Activated T-helper 17 cell treated with anti-CD3 and anti-CD28 coated beads, Interleukin-2, amount 50 U/mL, for 72 hours (primary cell): ENCODE measurements around the gene ZNF521. TPM values are rescaled to one million over a fixed set of nuclear protein-coding genes. Genes with fewer than 3 reads are reported as not detected.
"Not testable (repeated sequence)": the region's sequence is repeated elsewhere in the genome, so short reads cannot be mapped to it uniquely, and the experiment has no call there.

Experiments used
- ATAC-seq: fragments of 150-1000 bp; cut with Tn5 transposase; replicated peaks from 2 replicates; pipeline ENCODE4 v1.10.0; 2021; ENCODE audit warnings: mild to moderate bottlenecking, moderate library complexity
- H3K27ac Mint-ChIP-seq: one replicate; pipeline ENCODE4 v1.8.0; 2022; ENCODE audit warnings: mixed read lengths
- H3K27me3 Mint-ChIP-seq: one replicate; pipeline ENCODE4 v1.8.0; 2022; ENCODE audit warnings: mixed read lengths
- H3K36me3 Mint-ChIP-seq: one replicate; pipeline ENCODE4 v1.8.0; 2022; ENCODE audit warnings: low read depth, mild to moderate bottlenecking, mixed read lengths
- H3K4me1 Mint-ChIP-seq: one replicate; pipeline ENCODE4 v1.8.0; 2022; ENCODE audit warnings: mixed read lengths
- H3K4me3 Mint-ChIP-seq: one replicate; pipeline ENCODE4 v1.8.0; 2022; ENCODE audit warnings: mild to moderate bottlenecking, mixed read lengths
- H3K9me3 Mint-ChIP-seq: one replicate; pipeline ENCODE4 v1.8.0; 2022; ENCODE audit warnings: mixed read lengths
- total RNA-seq, 2 donors: library from RNA; stranded (reverse); gene quantifications; one replicate each; pipeline ENCODE4 v1.2.3, GENCODE V29; 2022

Gene ZNF521
- total RNA-seq, 2 donors from 2014 or later: not detected

DNA sequence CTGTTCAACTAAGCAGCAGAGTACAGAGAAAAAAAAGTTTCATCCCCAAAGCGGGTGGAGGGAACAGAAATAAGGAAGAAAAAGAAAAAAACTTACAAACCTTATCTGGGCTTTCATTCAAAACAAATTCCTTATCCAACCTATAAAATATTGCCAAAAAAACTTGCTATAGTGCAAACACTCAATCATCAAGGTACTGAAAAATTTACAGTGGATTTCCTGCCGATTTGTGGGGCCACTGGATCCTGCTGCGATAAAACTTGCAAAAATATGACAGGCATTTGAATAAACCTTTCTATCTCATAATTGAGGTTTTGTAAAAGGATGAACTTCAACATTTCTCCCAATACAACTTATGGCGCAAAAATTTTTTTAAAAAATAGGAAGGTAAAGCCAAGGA is 77.0 kb downstream of the ZNF521 start:
- no peak overlapping the region for H3K4me3 Mint-ChIP-seq
- H3K4me1 Mint-ChIP-seq: no peaks in the 10 kb centered on the region
- no peaks in the 10 kb centered on the region for H3K9me3 Mint-ChIP-seq
- ATAC-seq: no peak
- H3K36me3 Mint-ChIP-seq: no peaks in the 10 kb centered on the region
- H3K27ac Mint-ChIP-seq: no peak overlapping the region
- no peaks in the 10 kb centered on the region for H3K27me3 Mint-ChIP-seq

DNA sequence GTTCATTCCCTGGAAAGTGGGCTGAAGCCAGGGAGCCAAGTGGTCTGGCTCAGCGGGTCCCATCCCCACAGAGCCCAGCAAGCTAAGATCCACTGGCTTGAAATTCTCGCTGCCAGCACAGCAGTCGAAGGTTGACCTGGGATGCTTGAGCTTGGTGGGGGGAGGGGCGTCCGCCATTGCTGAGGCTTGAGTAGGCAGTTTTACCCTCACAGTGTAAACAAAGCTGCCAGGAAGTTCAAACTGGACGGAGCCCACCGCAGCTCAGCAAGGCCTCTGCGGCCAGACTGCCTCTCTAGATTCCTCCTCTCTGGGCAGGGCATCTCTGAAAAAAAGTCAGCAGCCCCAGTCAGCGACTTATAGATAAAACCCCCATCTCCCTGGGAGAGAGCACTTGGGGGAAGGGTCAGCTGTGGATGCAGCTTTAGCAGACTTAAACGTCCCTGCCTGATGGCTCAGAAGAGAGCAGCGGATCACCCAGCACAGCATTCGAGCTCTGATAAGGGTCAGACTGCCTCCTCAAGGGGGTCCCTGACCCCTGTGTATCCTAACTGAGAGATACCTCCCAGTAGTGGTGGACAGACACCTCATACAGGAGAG is 84.9 kb downstream of the ZNF521 start:
- H3K4me3 Mint-ChIP-seq, H3K4me1 Mint-ChIP-seq, ATAC-seq, H3K27ac Mint-ChIP-seq, H3K27me3 Mint-ChIP-seq, H3K36me3 Mint-ChIP-seq: not testable (repeated sequence)
- H3K9me3 Mint-ChIP-seq: peaks cover 11% of the 10 kb centered on the region

DNA sequence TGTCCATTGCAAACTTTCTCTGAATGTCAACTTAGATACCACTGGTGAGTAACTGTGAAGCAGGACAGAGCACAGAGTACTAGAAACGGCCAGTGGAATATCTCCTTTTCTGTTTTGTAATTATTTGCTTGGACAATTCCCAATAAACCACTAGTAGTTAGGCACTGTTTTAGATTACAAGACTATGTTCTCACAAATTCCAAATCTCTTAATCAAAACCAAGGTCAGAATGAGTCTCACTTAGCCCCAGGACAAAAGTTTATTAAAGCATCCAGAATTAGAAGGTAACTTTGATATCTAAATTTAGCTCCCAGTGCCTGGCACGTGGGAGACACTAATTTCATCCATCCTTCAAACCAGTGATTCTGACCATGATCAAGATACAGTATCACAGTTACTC is 89.0 kb downstream of the ZNF521 start:
- no peak overlapping the region for H3K4me3 Mint-ChIP-seq
- H3K36me3 Mint-ChIP-seq: no peaks in the 10 kb centered on the region
- H3K4me1 Mint-ChIP-seq: no peaks in the 10 kb centered on the region
- no peak overlapping the region for H3K27ac Mint-ChIP-seq
- ATAC-seq: no peak
- H3K9me3 Mint-ChIP-seq: peaks cover 7% of the 10 kb centered on the region
- no peaks in the 10 kb centered on the region for H3K27me3 Mint-ChIP-seq

DNA sequence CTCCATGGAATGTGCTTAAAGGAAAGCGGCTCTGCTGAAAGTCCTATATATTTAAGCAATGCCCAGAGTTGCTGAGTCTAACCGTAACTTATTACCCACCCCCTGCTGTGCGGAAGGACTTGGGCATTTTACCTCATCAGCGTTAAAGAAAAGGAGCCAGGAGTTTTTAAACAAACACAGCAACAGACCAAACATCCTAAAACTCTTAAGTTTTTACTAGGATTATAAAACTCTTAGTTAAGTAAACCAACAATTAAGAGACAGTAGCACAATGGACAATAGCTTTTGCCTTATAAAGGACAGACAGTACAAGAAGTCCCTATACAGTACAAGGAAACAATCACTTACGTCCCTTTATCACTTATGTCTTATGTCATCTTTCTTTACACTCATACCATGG is 90.2 kb downstream of the ZNF521 start:
- H3K4me3 Mint-ChIP-seq: no peak overlapping the region
- no peak for ATAC-seq
- H3K36me3 Mint-ChIP-seq: no peaks in the 10 kb centered on the region
- peaks cover 6% of the 10 kb centered on the region for H3K9me3 Mint-ChIP-seq
- H3K27me3 Mint-ChIP-seq: no peaks in the 10 kb centered on the region
- H3K27ac Mint-ChIP-seq: no peak overlapping the region
- no peaks in the 10 kb centered on the region for H3K4me1 Mint-ChIP-seq

DNA sequence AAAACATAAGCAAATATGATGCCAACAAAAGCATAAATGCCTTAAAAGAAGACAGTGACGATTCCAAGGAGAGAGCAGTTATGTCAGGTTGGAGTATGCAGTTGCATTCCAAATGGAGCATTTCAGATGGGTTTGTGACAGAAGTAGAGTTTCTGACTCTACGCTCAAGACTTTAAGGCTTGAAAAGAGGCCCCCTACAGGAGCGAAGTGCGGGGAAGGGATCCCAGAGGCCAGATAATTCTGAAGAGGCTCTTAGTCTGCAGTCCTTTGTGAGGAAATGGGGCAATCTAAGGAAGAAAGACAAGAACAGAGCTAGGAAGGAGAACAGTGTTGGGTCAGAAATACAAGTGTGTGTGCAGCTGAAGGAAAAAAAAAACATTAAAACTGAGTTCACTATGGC is 95.5 kb downstream of the ZNF521 start:
- Mint-ChIP-seq H3K9me3 (peaks cover 10% of the 10 kb centered on the region), H3K4me1 (no peaks in the 10 kb centered on the region), H3K27ac (no peak overlapping the region), H3K27me3 (no peaks in the 10 kb centered on the region), H3K36me3 (no peaks in the 10 kb centered on the region), H3K4me3 (no peak overlapping the region)
- ATAC-seq: no peak

DNA sequence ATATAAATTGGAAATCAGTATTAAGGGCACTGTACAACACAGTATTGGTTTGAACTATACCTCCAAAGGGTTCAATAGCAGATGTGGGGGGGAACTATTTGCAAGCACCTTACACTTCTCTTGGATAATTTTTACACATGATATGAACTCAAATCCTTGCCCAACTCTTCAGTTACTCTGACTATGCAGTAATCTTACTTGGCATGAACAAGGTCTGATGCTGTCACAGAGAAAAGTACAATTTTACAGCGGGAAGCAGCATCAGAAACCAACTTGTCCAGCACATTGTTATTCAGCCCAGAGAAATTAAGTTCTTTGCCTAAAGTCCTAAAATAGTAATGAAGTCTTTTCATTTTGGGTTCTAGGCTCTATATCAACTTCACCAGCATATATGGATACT is 98.2 kb downstream of the ZNF521 start:
- Mint-ChIP-seq H3K27me3 (peaks cover 4% of the 10 kb centered on the region), H3K36me3 (no peaks in the 10 kb centered on the region), H3K4me3 (no peak overlapping the region), H3K9me3 (peaks cover 5% of the 10 kb centered on the region), H3K27ac (no peak overlapping the region), H3K4me1 (no peaks in the 10 kb centered on the region)
- no peak for ATAC-seq

DNA sequence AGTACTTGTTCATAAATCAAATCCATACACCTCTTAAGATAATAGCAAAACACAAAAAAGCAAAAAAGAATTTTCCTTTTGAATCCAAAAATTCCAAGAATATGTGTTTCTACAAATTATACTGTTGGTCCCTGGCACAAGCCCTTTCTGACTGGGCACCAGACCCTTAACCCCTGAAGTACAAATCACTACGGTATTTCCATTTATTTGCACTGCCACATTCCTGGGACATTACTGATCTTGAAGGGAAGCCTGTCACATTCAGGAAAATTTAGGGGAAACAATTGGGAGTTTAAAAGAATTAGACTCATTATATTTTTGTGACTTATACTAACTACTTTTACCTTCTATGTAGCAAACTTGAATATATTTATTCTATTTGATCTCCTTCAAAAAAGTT is 98.8 kb downstream of the ZNF521 start:
- H3K9me3 Mint-ChIP-seq: peaks cover 5% of the 10 kb centered on the region
- no peak for ATAC-seq

DNA sequence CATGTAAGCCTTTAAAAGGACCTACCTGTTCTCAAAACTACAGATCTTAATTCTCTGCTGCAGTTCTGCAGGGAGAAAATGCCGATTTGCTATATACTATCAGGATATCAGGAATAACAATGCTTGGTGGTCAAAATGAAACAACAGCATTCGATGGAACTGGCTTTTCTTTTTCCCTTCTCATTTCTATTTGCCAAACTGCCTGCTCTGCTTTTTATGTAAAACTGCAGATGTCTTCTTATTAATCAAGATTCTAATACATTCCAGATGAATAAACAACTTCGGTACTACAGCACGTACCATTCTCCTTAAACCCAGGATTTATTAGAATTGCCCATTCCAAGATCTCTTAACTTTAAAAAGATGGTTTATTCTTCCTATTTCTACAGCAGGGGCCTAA is 100.9 kb downstream of the ZNF521 start:
- no peak for ATAC-seq
- H3K27ac Mint-ChIP-seq: no peak overlapping the region
- H3K36me3 Mint-ChIP-seq: no peaks in the 10 kb centered on the region
- H3K4me3 Mint-ChIP-seq: no peak overlapping the region
- H3K4me1 Mint-ChIP-seq: no peaks in the 10 kb centered on the region
- H3K27me3 Mint-ChIP-seq: peaks cover 8% of the 10 kb centered on the region
- peaks cover 6% of the 10 kb centered on the region for H3K9me3 Mint-ChIP-seq

More for the DNA sequence above, 98.8 kb downstream of the ZNF521 start:
- Mint-ChIP-seq H3K27ac (no peak overlapping the region), H3K36me3 (no peaks in the 10 kb centered on the region), H3K27me3 (peaks cover 4% of the 10 kb centered on the region), H3K4me3 (no peak overlapping the region), H3K4me1 (no peaks in the 10 kb centered on the region)

DNA sequence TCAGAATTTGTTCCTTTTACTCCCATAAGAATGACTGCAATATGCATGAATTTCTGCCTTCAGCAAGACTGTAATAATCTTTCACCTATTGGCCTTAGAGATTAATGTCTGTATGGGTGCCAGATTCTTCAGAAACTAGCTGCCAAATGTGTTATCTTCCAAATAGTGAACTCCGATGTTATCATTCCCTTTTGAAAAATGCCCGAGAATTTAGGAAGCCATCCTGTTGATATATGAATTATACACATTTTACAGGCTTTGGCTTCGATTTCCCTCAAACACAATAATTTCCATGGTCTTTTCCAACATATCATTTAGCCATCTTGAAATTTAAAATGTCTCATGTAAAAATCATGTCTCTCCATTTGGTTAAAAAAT is 101.5 kb downstream of the ZNF521 start:
- no peak overlapping the region for H3K4me3 Mint-ChIP-seq
- no peaks in the 10 kb centered on the region for H3K36me3 Mint-ChIP-seq
- no peak overlapping the region for H3K27ac Mint-ChIP-seq
- no peak for ATAC-seq
- H3K9me3 Mint-ChIP-seq: peaks cover 6% of the 10 kb centered on the region
- peaks cover 8% of the 10 kb centered on the region for H3K27me3 Mint-ChIP-seq
- H3K4me1 Mint-ChIP-seq: no peaks in the 10 kb centered on the region

DNA sequence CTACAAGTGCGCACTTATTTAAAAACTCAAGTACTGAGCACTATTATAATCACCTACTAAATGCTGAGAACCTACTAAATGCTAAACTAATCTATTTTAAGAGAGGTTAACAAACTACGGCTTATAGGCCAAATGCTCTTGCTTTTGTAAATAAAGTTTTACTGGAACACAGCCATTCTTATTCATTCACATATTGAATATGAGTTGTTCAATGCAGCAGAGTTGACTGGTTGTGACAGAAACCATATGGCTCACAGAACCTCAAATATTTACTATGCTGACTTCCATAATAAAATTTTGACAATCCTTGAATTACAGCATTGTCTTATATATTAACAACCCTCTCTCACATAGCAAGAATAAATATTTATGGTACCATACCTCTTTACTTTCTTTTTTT is 103.2 kb downstream of the ZNF521 start:
- Mint-ChIP-seq H3K4me1 (no peaks in the 10 kb centered on the region), H3K27me3 (peaks cover 8% of the 10 kb centered on the region), H3K36me3 (no peaks in the 10 kb centered on the region), H3K9me3 (peaks cover 6% of the 10 kb centered on the region), H3K4me3 (no peak overlapping the region), H3K27ac (no peak overlapping the region)
- ATAC-seq: no peak

DNA sequence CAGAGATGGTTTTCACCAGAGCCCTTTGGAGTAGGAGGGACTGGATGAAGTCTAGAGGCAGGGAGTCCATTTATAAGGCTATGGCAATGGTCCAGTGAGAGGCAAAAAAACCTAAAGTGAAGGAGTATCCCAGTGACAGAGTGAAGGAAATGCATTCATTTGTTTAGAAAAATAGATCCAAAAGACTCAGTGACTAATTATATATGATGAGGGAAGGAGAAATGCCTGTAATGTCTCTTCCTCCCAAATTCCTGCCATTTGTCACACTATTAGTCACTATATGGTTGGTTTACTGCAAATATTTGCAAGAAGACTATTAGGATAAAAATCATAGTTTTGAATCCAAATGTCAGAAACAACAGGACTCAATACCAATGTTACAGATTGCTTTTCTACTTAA is 104.2 kb downstream of the ZNF521 start:
- H3K9me3 Mint-ChIP-seq: peaks cover 6% of the 10 kb centered on the region
- H3K27me3 Mint-ChIP-seq: peaks cover 8% of the 10 kb centered on the region
- ATAC-seq: no peak
- H3K27ac Mint-ChIP-seq: no peak overlapping the region
- H3K36me3 Mint-ChIP-seq: no peaks in the 10 kb centered on the region
- H3K4me3 Mint-ChIP-seq: no peak overlapping the region
- no peaks in the 10 kb centered on the region for H3K4me1 Mint-ChIP-seq

DNA sequence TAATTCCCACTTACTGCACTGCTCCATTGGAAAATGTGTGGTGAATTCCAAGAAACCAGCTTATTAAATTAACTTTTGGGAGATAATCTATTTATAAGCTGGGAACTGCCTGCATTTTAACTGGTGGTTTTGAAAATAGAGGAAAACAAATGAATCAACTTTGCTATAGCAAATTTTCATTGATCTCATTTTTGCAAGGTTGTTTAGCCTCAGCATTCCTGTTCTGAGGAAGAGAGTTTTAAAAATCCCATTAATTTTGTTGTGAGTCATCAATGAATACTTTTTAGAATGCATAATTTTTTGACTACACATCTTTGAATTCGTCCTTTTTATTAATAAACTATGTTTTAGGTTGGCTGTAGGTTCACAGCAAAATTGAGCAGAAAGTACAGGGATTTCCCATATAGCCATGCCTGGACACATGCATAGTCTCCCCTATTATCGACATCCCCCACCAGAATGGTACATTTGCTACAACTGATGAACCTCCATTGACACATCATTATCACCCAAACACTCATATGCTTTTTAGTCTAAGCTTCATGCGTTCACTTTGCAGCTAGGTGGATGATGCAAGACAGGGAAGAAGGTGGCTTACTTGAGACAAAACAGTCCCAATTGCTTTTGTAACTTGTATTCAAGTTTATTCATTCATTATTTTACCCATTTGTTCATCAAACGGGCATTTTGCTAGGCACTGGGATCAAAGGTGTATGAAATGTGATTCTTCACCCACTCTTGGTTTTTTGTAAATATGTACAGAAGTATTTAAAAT is 106.9 kb downstream of the ZNF521 start:
- ATAC-seq: no peak
- H3K27ac Mint-ChIP-seq: no peak overlapping the region
- no peak overlapping the region for H3K4me3 Mint-ChIP-seq
- H3K36me3 Mint-ChIP-seq: no peaks in the 10 kb centered on the region
- no peaks in the 10 kb centered on the region for H3K4me1 Mint-ChIP-seq
- peaks cover 6% of the 10 kb centered on the region for H3K9me3 Mint-ChIP-seq
- peaks cover 4% of the 10 kb centered on the region for H3K27me3 Mint-ChIP-seq

DNA sequence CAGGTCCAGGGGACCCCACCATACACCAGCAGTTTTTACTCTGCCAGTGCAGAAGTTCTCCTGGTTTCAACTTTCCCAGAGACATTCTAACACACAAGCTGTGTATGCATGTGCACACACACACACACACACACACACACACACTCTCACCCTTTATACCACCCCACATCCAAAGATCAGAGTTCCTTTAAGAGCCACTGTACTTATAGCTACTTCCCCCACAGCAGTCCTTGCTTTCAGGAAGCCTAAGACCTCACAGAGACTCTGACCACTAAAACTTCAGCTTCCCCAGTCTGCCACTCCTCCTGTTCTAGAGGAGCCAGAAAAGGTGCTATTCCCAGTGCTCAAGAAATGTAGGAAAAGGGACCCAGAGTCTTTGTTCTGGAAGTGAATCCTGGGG is 107.8 kb downstream of the ZNF521 start:
- Mint-ChIP-seq H3K36me3 (no peaks in the 10 kb centered on the region), H3K27me3 (peaks cover 4% of the 10 kb centered on the region), H3K9me3 (peaks cover 6% of the 10 kb centered on the region), H3K4me1 (no peaks in the 10 kb centered on the region), H3K4me3 (no peak overlapping the region), H3K27ac (no peak overlapping the region)
- no peak for ATAC-seq

DNA sequence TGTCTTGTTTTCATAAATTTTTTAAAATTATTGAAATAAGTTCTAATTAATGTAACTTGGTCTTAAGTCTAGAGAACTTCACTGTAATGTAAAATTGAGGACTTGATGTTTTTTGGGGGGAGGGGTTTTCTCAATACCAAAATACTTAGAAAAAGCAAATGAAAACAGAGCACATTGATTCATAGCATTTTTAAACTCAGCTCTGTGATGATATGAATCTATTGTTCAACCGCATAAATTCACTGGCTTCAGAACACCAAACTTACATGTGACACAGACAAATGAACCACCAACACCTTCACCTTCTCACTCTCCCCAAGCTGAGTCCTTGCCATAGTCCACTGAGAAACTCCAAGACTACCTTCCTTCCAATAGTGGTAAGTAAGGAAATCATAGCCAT is 108.2 kb downstream of the ZNF521 start:
- Mint-ChIP-seq H3K4me1 (no peaks in the 10 kb centered on the region), H3K27ac (no peak overlapping the region), H3K27me3 (peaks cover 4% of the 10 kb centered on the region), H3K4me3 (no peak overlapping the region), H3K36me3 (no peaks in the 10 kb centered on the region), H3K9me3 (peaks cover 6% of the 10 kb centered on the region)
- no peak for ATAC-seq

DNA sequence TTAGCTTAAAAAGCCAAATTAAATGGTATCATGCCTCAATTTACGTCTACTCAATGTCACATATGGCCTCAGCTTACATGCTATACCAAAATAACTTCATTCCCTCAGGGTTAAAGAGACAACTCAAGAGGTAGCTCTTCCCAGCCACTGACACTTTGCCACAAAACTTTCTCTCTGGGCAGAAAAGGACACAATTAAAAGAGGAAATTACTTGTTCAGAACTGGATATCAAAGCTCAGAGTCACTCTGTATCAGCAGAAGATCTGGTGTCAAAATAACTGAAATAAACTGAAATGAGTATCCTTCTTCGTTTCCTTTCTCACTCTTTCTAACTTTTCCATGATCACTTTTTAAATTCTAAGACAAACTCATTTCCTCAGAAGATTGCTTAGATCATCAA is 108.7 kb downstream of the ZNF521 start:
- Mint-ChIP-seq H3K36me3 (no peaks in the 10 kb centered on the region), H3K27ac (no peak overlapping the region), H3K27me3 (peaks cover 4% of the 10 kb centered on the region), H3K4me1 (no peaks in the 10 kb centered on the region), H3K9me3 (peaks cover 6% of the 10 kb centered on the region), H3K4me3 (no peak overlapping the region)
- ATAC-seq: no peak
